Stimulated activated CD4-positive, alpha-beta T cell treated with anti-CD3 and anti-CD28 coated beads, Interleukin-2, amount 100 ng/mL, for 4 hours (primary cell): ENCODE measurements around the gene H1-8.
"Not testable (repeated sequence)": the region's sequence is repeated elsewhere in the genome, so short reads cannot be mapped to it uniquely, and the experiment has no call there.

ENCODE experiments used
- DNase-seq: peaks from one replicate; pipeline ENCODE4 v3.0.0-alpha.2; 2020; ENCODE audit warnings: low read depth

Gene H1-8

DNA sequence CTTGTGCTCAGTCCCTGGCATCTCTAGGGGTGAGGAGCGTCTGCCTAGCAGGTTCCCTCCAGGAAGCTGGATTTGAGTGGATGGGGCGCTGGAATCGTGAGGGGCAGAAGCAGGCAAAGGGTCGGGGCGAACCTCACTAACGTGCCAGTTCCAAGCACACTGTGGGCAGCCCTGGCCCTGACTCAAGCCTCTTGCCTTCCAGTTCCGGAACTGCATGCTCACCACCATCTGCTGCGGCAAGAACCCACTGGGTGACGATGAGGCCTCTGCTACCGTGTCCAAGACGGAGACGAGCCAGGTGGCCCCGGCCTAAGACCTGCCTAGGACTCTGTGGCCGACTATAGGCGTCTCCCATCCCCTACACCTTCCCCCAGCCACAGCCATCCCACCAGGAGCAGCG, 9.6 kb upstream of the H1-8 start:
- DNase-seq = no peak

DNA sequence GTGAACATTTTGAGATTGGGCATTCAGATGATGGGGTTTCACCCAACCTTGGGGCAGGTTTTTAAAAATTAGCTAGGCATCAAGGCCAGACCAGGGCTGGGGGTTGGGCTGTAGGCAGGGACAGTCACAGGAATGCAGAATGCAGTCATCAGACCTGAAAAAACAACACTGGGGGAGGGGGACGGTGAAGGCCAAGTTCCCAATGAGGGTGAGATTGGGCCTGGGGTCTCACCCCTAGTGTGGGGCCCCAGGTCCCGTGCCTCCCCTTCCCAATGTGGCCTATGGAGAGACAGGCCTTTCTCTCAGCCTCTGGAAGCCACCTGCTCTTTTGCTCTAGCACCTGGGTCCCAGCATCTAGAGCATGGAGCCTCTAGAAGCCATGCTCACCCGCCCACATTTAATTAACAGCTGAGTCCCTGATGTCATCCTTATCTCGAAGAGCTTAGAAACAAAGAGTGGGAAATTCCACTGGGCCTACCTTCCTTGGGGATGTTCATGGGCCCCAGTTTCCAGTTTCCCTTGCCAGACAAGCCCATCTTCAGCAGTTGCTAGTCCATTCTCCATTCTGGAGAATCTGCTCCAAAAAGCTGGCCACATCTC, 8.4 kb upstream of the H1-8 start:
- no peak for DNase-seq

DNA sequence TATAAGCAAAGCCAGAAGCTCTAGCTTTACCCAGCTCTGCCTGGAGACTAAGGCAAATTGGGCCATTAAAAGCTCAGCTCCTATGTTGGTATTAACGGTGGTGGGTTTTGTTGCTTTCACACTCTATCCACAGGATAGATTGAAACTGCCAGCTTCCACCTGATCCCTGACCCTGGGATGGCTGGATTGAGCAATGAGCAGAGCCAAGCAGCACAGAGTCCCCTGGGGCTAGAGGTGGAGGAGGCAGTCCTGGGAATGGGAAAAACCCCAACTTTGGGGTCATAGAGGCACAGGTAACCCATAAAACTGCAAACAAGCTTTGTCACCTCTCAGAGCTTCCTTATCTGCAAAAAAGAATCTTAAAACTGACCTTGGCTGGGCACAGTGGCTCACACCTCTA, 7.9 kb upstream of the H1-8 start:
- DNase-seq = no peak

DNA sequence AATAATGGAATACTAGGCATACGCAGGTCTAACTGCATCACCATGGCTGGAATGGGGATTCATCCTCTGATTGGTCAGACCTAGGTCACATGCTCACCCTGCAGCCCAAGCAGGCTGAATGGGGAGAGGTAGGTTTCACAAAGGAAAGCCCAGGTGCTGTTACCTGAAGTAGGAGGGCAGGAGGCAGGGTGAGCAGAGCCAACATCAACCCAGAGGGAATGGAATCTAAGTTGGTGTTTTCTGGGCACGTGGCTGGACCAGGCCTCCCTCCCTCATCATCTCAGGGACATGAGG, 6.7 kb upstream of the H1-8 start:
- no peak for DNase-seq

- DNase-seq = no peak
Observed at GRCh38 chr3:129536804-129537203, 6.2 kb upstream of the H1-8 start.

DNA sequence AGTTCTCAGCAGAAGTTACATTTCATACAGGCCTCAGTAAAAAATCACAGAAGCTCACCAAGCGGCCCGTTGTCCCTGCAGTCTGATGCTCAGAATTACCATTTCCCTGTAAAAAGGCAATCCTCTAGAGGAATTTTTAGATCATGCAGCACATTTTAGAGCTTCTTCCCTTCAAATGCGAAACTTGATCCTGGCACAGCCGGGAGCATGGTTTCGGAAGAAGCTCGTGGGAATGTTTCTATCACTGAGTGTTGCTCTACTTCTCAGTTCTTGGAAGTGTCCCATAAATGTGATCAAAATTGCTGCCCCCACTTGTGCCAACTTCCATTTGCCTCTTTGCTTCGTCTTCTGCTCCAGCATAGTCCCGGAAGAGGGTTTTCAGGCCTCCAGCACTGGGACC, 3.8 kb upstream of the H1-8 start:
- DNase-seq = no peak

GRCh38 chr3:129540776-129541516, 2.0 kb upstream of the H1-8 start:
- DNase-seq = no peak

GRCh38 chr3:129542747-129543146, 228 bp upstream of the H1-8 start:
- DNase-seq = no peak

DNA sequence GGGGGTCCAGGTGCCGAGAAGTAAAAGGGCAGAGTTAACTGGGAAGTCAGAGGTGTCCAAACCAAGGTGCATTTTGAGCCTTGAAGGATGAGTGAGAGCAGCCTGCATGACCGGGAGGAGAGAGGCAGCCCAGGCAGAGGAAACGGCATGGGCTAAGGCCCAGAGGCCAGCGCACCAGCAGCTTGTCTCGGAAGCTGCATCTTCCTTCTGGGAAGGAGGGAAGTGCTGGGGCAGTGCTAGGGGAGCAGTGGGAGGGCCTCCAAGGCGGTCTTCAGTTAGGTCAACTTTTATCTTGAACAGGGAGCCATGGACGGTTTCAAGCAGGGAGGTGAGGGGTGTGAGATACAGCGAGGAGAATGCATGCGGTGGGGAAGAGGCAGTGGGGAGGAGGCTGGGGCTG, 1.0 kb downstream of the H1-8 start:
- DNase-seq = no peak

DNA sequence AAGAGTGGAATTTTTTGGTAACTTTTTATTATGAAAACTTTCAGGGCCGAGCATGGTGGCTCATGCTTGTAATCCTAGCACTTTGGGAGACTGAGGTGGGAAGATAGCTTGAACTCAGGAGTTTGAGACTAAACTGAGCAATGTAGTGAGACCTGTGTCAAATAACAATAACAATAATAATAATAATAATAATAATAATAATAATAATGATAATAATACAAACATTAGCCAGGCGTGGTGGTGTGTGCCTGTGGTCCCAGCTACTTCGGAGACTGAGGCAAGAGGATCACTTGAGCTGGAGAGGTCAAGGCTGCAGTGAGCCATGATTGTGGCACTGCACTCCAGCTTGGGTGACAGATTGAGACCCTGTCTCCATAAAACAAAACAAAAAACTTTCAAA, 3.0 kb downstream of the H1-8 start:
- not testable (repeated sequence) for DNase-seq

DNA sequence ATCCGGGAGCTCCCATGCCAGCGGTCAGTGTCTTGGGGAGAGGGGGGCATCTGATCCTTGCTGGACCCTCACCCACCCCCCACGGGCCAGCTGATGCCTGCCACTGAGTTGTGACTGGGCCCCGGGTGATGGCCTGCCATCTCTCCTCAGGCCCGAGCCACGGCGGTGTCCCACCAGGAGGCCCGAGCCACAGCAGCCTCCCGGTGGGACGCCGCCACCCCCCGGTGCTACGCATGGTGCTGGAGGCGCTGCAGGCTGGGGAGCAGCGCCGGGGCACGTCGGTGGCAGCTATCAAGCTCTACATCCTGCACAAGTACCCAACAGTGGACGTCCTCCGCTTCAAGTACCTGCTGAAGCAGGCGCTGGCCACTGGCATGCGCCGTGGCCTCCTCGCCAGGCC, 4.3 kb downstream of the H1-8 start:
- no peak for DNase-seq

DNA sequence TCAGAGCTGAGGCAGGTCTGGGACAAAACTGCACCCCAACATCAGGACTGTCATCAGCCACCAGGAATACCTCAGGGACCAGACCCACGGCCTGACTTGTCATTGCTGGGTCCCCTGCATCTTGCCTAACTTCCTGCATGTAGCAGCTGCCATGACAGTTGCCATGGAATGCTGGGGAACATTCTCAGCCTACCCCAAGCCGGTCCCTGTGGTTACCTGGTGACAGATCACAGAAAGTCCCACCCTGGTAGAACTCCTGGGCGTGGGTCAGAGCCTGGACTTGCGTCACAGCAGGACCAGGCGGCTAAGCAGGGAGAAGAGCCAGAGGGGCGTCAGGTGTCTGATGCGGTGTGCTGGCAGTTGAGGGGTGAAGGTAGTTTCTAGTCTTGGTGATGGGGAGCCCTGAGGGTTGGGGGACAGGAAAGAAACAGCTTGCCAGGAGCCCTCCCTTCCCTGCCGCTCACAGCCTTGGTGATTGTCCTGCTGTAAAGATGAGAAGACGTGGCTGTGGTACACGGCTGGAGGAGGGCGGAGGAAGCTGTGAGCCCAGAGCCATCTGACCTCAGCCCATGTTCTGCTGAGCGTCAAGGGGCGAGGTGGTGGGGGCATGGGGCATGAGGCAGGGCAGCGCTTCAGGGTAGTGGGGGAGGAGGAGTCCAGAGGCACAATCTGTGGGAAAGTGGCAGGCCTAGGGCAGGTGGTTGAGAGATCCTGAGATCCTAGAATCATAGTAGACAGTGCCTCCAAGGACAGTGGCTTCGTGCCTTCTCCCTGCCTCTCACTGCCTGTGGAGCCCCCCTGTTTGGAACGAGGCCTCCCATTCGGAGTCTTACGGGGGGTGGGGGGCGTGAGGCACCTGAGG, 5.4 kb downstream of the H1-8 start:
- DNase-seq = no peak

GRCh38 chr3:129549006-129549800, 6.2 kb downstream of the H1-8 start:
- DNase-seq = no peak

GRCh38 chr3:129549805-129550204, 6.8 kb downstream of the H1-8 start:
- no peak for DNase-seq

DNA sequence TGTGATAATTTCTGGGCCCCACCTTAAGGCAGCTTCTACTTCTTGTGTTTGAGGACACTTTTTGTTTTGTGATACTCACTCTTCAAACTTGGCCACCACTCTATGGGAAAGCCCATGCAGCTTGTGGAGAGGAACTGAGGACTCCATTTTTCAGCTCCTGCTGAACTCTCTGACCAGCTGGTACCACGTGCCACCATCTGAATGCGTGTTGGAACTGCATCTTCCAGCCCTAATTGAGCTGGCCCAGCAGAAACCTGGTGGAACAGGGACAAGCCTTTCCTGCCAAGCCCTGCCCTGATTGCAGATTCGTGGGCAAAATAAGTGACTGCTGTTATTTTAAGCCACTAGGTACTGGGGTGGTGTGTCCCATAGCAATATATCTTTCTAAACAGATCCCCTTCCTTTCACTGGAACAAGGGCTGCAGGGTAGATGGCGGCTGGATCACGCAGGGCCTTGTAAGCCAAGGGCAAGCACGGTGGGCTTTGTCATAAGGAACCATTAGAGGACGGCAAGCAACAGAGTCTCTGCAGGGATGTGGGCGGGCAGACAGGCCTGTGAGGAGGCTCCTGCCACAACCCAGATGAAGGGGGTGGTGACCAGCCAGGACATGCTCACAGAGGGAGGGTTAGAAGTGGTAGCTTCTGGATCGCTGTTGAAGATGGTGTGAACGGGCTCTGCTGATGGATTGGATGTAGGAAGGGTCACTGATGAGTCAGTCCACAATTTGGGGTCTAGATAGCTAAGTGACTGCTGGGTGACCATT, 9.5 kb downstream of the H1-8 start:
- DNase-seq = no peak

DNA sequence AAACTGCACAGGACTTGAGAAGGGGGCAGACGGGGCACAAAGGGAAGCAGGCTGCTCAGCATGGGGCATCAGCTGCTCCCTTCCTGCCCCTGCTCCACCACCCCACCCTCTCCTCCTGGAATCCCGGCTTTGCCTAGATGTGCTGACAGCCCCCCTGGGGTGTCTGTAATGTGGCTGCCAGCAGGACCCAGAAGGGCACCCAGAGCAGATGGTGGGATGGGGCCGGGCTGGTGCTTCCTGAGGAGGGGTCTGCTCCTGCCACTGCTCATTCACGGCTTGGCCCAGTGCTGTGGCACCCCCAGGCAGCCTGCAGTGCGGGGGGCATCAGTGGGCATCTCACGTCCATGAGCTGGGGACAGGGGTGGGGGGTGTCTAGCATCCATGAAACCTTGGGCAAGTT, 10.2 kb downstream of the H1-8 start:
- no peak for DNase-seq

GRCh38 chr3:129553719-129554118, 10.7 kb downstream of the H1-8 start:
- DNase-seq = no peak

GRCh38 chr3:129554356-129555152, 11.6 kb downstream of the H1-8 start:
- no peak for DNase-seq

- no peak for DNase-seq
Observed at GRCh38 chr3:129555153-129555550, 12.2 kb downstream of the H1-8 start.

GRCh38 chr3:129555616-129556357, 12.8 kb downstream of the H1-8 start:
- no peak for DNase-seq
